DND-41 (cell line): ENCODE data around the gene ASB18.

Source experiments
- ATAC-seq: fragments of 200-7000 bp; cut with Tn5 transposase; 3 replicates; pipeline ENCODE4 v1.9.1; 2021; ENCODE audit warnings: low read depth; ENCODE audit not compliant: insufficient read depth
- DNase-seq: peaks from one replicate; pipeline ENCODE4 v3.0.0-alpha.2; 2020
- H2AFZ ChIP-seq: 2 replicates; pipeline ENCODE4 v1.6.0; 2012; ENCODE audit warnings: low read depth, low read length
- H3K27ac ChIP-seq: 2 replicates; pipeline ENCODE4 v1.5.1; 2012; ENCODE audit warnings: low read length, inconsistent platforms
- H3K27me3 ChIP-seq: fragments of 200-600 bp; sonication (generic); 2 replicates; pipeline ENCODE4 v1.6.0; 2012; ENCODE audit warnings: low read length, mild to moderate bottlenecking, inconsistent platforms; ENCODE audit not compliant: insufficient read depth, poor library complexity
- H3K36me3 ChIP-seq: 2 replicates; pipeline ENCODE4 v1.5.1; 2012; ENCODE audit warnings: low read length, inconsistent platforms; ENCODE audit not compliant: insufficient read depth
- H3K4me1 ChIP-seq: 2 replicates; pipeline ENCODE4 v1.5.1; 2012; ENCODE audit warnings: mild to moderate bottlenecking, low read length; ENCODE audit not compliant: insufficient read depth
- H3K4me2 ChIP-seq: 2 replicates; pipeline ENCODE4 v1.6.0; 2012; ENCODE audit warnings: mild to moderate bottlenecking, moderate library complexity, low read length, inconsistent platforms; ENCODE audit not compliant: insufficient read depth
- H3K4me3 ChIP-seq, 2 experiments: fragments of 200-600 bp in 1 of 2; shearing (Covaris generic) in 1 of 2; 2 replicates each; pipeline ENCODE4 v1.5.1; 2012 to 2016; ENCODE audit warnings: inconsistent platforms in 2 of 2, low read length in 2 of 2, mild to moderate bottlenecking in 2 of 2, low read depth in 1 of 2, moderate library complexity in 1 of 2
- H3K79me2 ChIP-seq: 2 replicates; pipeline ENCODE4 v1.6.0; 2012; ENCODE audit warnings: low read length, inconsistent platforms; ENCODE audit not compliant: insufficient read depth
- H3K9ac ChIP-seq: 2 replicates; pipeline ENCODE4 v1.6.0; 2012; ENCODE audit warnings: low read depth, mild to moderate bottlenecking, inconsistent platforms, low read length, moderate library complexity
- H3K9me3 ChIP-seq: 2 replicates; pipeline ENCODE4 v1.5.1; 2012; ENCODE audit warnings: low read length, moderate library complexity, mild to moderate bottlenecking, inconsistent platforms; ENCODE audit not compliant: insufficient read depth, severe bottlenecking
- H4K20me1 ChIP-seq: 2 replicates; pipeline ENCODE4 v1.6.0; 2012; ENCODE audit warnings: low read length; ENCODE audit not compliant: insufficient read depth
- CTCF ChIP-seq: IDR thresholded peaks from 2 replicates; pipeline ENCODE4 v1.5.1; 2012; ENCODE audit warnings: borderline replicate concordance, low read length, moderate library complexity, mild to moderate bottlenecking; ENCODE audit not compliant: poor library complexity, severe bottlenecking; ENCODE audit errors: extremely low read depth
- EZH2 ChIP-seq: IDR thresholded peaks from 3 replicates; pipeline ENCODE4 v1.6.1; 2012; ENCODE audit warnings: borderline replicate concordance, low read depth, mild to moderate bottlenecking, moderate library complexity, low read length, inconsistent platforms; ENCODE audit not compliant: severe bottlenecking

ASB18 gene

DNA sequence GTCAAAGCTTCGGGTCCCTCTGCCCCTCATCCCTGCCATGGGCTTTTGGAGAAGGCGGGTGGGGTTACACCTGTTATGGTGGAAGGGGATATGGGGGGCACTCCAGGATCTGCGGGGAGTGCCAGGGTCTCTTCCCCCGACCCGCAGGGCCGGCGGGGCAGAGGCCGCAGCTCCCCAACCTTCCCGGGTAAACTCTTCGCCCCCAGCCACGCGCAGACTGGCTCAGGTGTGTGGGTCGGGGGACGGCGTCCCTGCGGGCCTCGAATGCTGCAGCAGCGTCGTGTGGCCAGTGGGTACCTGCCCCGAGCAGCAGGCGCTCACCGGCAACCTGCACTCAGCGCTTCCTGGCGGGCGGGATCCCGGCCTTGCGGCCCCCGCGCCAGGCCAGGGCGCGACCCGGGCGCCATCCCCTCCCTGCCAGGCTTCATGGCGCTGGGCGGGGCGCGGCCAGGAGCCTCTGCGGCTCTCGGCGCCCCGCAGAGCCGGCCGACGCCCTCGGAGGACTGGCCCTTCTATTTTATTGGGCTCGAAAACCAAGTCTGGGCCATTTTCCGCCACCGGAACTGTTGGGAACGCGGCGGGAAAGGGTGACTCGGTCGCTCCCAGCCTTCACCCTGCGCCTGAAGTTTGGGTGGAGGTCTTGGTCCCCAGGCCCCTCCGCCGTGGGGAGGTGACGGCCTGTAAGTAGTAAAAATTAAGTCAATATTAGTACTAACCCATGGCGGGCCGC, 100.6 kb downstream of the ASB18 start:
- H3K27ac ChIP-seq = no peak overlapping the region
- no peaks in the 10 kb centered on the region for H3K36me3 ChIP-seq
- TF ChIP-seq CTCF (no peak), EZH2 (no peak)
- H3K79me2 ChIP-seq = no peaks in the 10 kb centered on the region
- H3K4me2 ChIP-seq = no peak overlapping the region
- H3K4me3 ChIP-seq = no peak overlapping the region
- H3K9ac ChIP-seq = no peak overlapping the region
- H3K4me1 ChIP-seq = no peaks in the 10 kb centered on the region
- no peaks in the 10 kb centered on the region; the same call in 1 of the 2 replicates for H4K20me1 ChIP-seq
- H2AFZ ChIP-seq = no peak overlapping the region
- ATAC-seq (no peak), DNase-seq (no peak)
- H3K9me3 ChIP-seq = no peaks in the 10 kb centered on the region
- H3K27me3 ChIP-seq = no peaks in the 10 kb centered on the region

DNA sequence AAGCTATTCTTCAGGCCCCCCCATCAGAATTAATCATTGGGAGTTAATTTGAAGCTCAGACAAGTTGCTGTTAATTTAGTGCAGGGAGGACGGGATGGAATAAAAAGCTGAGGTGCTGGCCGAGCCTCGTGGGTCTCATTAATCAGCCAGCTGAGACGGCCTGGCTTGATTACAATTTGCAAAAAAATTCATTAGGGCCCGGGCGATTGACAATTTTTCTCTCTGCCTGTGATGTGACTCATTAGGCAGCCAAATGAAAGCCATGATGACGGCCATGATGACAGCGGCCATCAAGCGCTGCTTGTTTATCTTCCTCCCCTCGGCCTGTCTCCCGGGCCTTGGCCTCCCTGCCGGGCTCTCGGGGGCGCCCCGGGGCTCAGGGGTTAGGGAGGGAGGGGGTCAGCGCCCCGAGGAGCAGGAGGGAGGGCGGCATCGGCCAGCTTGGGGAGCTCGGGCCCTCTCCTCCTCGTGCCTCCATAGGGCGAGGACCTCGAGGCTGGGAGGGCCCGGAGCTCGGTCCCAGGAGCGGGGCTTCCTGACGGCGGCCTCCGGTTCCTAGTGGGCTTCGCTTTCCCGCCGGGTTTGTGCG, 101.2 kb downstream of the ASB18 start:
- no peaks in the 10 kb centered on the region; the same call in 1 of the 2 replicates for H4K20me1 ChIP-seq
- no peak overlapping the region for H2AFZ ChIP-seq
- H3K4me2 ChIP-seq = no peak overlapping the region
- H3K4me3 ChIP-seq = no peak overlapping the region
- H3K9ac ChIP-seq = no peak overlapping the region
- ATAC-seq (no peak), DNase-seq (no peak)
- H3K27ac ChIP-seq = no peak overlapping the region
- H3K79me2 ChIP-seq = no peaks in the 10 kb centered on the region
- H3K9me3 ChIP-seq = no peaks in the 10 kb centered on the region
- no peaks in the 10 kb centered on the region for H3K36me3 ChIP-seq
- no peak for TF ChIP-seq EZH2
- TF ChIP-seq CTCF = no peak
- H3K27me3 ChIP-seq = no peaks in the 10 kb centered on the region
- H3K4me1 ChIP-seq = no peaks in the 10 kb centered on the region

- H3K27ac ChIP-seq = no peak overlapping the region
- ATAC-seq (no peak), DNase-seq (no peak)
- H3K4me2 ChIP-seq = no peak overlapping the region
- no peak overlapping the region for H3K4me3 ChIP-seq
- no peak overlapping the region for H3K9ac ChIP-seq
- no peaks in the 10 kb centered on the region for H3K36me3 ChIP-seq
- H3K4me1 ChIP-seq = no peaks in the 10 kb centered on the region
- no peak overlapping the region for H2AFZ ChIP-seq
- TF ChIP-seq EZH2 (no peak), CTCF (no peak)
- H3K9me3 ChIP-seq = no peaks in the 10 kb centered on the region
- no peaks in the 10 kb centered on the region; the same call in 1 of the 2 replicates for H4K20me1 ChIP-seq
- H3K27me3 ChIP-seq = no peaks in the 10 kb centered on the region
- H3K79me2 ChIP-seq = no peaks in the 10 kb centered on the region
Observed at GRCh38 chr2:236162031-236162845, 102.0 kb downstream of the ASB18 start.
